H1 (cell line): Measurements from ENCODE around the gene GATC. TPM values are rescaled to one million over a fixed set of nuclear protein-coding genes. Genes with fewer than 3 reads are reported as not detected.

Experiments used
- CBX5 ChIP-seq: fragments of 300-800, 300-1000 bp; sonication (generic); IDR thresholded peaks from 2 replicates; pipeline ENCODE4 v1.7.1; 2016; ENCODE audit warnings: antibody characterized with exemption, low read length, low read depth
- CEBPB ChIP-seq: IDR thresholded peaks from 2 replicates; pipeline ENCODE4 v1.6.1; 2012; ENCODE audit warnings: low read depth, low read length
- CHD7 ChIP-seq: fragments of 300-600 bp; sonication (generic); IDR thresholded peaks from 2 replicates; pipeline ENCODE4 v1.7.1; 2012; ENCODE audit warnings: low read length, moderate library complexity, mild to moderate bottlenecking, inconsistent platforms; ENCODE audit not compliant: insufficient replicate concordance
- E2F6 ChIP-seq: IDR thresholded peaks from 2 replicates; pipeline ENCODE4 v1.6.1; 2012; ENCODE audit warnings: inconsistent platforms
- EP300 ChIP-seq, 2 experiments: IDR thresholded peaks; 1 replicate in 1 of 2; 2 replicates in 1 of 2; pipeline ENCODE4 v1.6.1; 2011 to 2012; ENCODE audit warnings: low read depth in 2 of 2, low read length in 2 of 2, mild to moderate bottlenecking in 2 of 2, borderline replicate concordance in 1 of 2, inconsistent platforms in 1 of 2, moderate library complexity in 1 of 2
- FOSL1 ChIP-seq: IDR thresholded peaks from 2 replicates; pipeline ENCODE4 v1.6.1; 2011; ENCODE audit warnings: mild to moderate bottlenecking, low read depth, low read length, moderate library complexity; ENCODE audit not compliant: insufficient read depth
- GABPA ChIP-seq: IDR thresholded peaks from 2 replicates; pipeline ENCODE4 v1.6.1; 2011; ENCODE audit warnings: mild to moderate bottlenecking, low read length, moderate library complexity, borderline replicate concordance; ENCODE audit not compliant: insufficient read depth
- JUN ChIP-seq: IDR thresholded peaks from 2 replicates; pipeline ENCODE4 v1.6.1; 2011; ENCODE audit warnings: low read depth, mild to moderate bottlenecking, improper control_type of control experiment, low read length
- KDM5A ChIP-seq: fragments of 200-600 bp; IDR thresholded peaks from 2 replicates; pipeline ENCODE4 v1.7.1; 2012; ENCODE audit warnings: mild to moderate bottlenecking, low read length, inconsistent platforms, mixed read lengths
- SIRT6 ChIP-seq: IDR thresholded peaks from one replicate; pipeline ENCODE4 v1.7.1; 2012; ENCODE audit warnings: low read length, inconsistent platforms
- polyA plus RNA-seq, 7 experiments: library from polyadenylated mRNA; depleted of rRNA in 3 of 7; stranded (reverse) in 5 of 7; unstranded in 2 of 7; fragments of >200 nt in 5 of 7; fragments of 200-250 nt in 2 of 7; gene quantifications; 1 replicate in 5 of 7; 2 replicates in 1 of 7; 4 replicates in 1 of 7; pipeline versions ENCODE4 v1.2.1 to v1.2.3, GENCODE V29; 2011 to 2013; ENCODE audit warnings: missing spikeins in 2 of 7, mixed read lengths in 2 of 7
- total RNA-seq: library from RNA; stranded (reverse); fragmentation: NEBNext Ultra II Directional; extraction: Animal tissue kit (Norgen Biotek cat#: 25700); gene quantifications from 2 replicates; pipeline ENCODE4 v1.2.1, GENCODE V29; 2021

Gene GATC
- total and polyA plus RNA-seq, 2 of the 8 experiments (the other 6 are each of a cell fraction or from before 2014, with no cell fraction given), result 13.2 to 30.4 TPM

GRCh38 chr12:120468325-120468820 is 22.1 kb downstream of the GATC start (continued):
- TF ChIP-seq EP300 (IDR thresholded peaks at IDR 0.05; ENCODE audit: borderline replicate concordance in 1 of 2, low read depth in 2 of 2, low read length in 2 of 2), result no peak
- 0 out of 2 replicates have a peak, but pooled peaks have one; percentile 40 for TF ChIP-seq GABPA
- TF ChIP-seq CHD7, result no peak
- TF ChIP-seq SIRT6, result no peak
- no peak for TF ChIP-seq FOSL1
- no peak for TF ChIP-seq KDM5A
- TF ChIP-seq CEBPB, result no peak
- no peak for TF ChIP-seq CBX5
- no peak for TF ChIP-seq JUN
- no peak for TF ChIP-seq E2F6
